HL-60 (cell line): Measurements from ENCODE around the gene SNX9.

Experiments used
- DNase-seq, 2 experiments: peaks; one replicate each; pipeline ENCODE4 v3.0.0-alpha.2; 2010 to 2020; ENCODE audit warnings: low read depth in 1 of 2, low spot score in 1 of 2
- H3K27ac ChIP-seq: fragments of 250-450 bp; sonication (Bioruptor Pico); replicated peaks from 2 replicates; pipeline ENCODE4 v1.5.1; 2020; ENCODE audit warnings: mild to moderate bottlenecking, moderate library complexity
- H3K27me3 ChIP-seq: fragments of 250-450 bp; sonication (Bioruptor Pico); 2 replicates; pipeline ENCODE4 v1.5.1; 2021; ENCODE audit warnings: mild to moderate bottlenecking, moderate library complexity; ENCODE audit not compliant: insufficient read depth, poor library complexity, severe bottlenecking
- H3K4me3 ChIP-seq: replicated peaks from 2 replicates; pipeline ENCODE4 v1.5.1; 2011; ENCODE audit warnings: mild to moderate bottlenecking, control low read depth, low read length; ENCODE audit not compliant: insufficient read depth
- CTCF ChIP-seq: IDR thresholded peaks from one replicate; pipeline ENCODE4 v1.5.1; 2011; ENCODE audit warnings: low read length, control low read depth, inconsistent platforms; ENCODE audit not compliant: insufficient read depth
- GABPA ChIP-seq: IDR thresholded peaks from 2 replicates; pipeline ENCODE4 v1.6.1; 2012; ENCODE audit warnings: low read depth
- POLR2AphosphoS5 ChIP-seq: IDR thresholded peaks from 2 replicates; pipeline ENCODE4 v1.6.1; 2012; ENCODE audit warnings: low read depth
- SPI1 ChIP-seq: IDR thresholded peaks from 2 replicates; pipeline ENCODE4 v1.6.1; 2012; ENCODE audit warnings: low read depth, mild to moderate bottlenecking, borderline replicate concordance
- TF ChIP-seq, protein P1 (sequence below): IDR thresholded peaks from 2 replicates; pipeline ENCODE4 v1.6.1; 2012; ENCODE audit warnings: low read depth; ENCODE audit not compliant: insufficient replicate concordance

The SNX9 gene

DNA sequence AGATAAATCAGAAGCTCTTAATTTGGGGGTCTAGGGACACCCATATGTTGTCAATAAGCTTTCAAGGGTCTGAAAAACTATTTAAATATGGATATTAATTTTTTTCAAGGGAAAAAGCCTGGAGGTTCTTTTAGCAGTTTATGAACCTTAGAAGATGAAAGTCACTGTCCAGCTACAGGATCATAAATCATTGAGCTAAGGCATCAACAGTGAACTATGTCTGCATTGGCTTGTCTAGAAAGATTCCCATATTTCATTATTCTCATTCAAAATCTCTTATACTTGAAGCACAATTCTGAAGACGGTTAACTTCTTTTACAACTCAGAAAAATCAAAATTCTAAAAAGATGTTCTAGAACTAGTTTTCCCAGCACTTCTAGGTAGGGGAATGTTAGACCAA is 34.9 kb upstream of the SNX9 start:
- Histone ChIP-seq H3K4me3 (no peak overlapping the region), H3K27me3 (no peaks in the 10 kb centered on the region), H3K27ac (no peak overlapping the region)
- DNase-seq, result no peak
- TF ChIP-seq SPI1 (no peak), GABPA (no peak), POLR2AphosphoS5 (no peak), CTCF (no peak)
- TF ChIP-seq, protein P1, sequence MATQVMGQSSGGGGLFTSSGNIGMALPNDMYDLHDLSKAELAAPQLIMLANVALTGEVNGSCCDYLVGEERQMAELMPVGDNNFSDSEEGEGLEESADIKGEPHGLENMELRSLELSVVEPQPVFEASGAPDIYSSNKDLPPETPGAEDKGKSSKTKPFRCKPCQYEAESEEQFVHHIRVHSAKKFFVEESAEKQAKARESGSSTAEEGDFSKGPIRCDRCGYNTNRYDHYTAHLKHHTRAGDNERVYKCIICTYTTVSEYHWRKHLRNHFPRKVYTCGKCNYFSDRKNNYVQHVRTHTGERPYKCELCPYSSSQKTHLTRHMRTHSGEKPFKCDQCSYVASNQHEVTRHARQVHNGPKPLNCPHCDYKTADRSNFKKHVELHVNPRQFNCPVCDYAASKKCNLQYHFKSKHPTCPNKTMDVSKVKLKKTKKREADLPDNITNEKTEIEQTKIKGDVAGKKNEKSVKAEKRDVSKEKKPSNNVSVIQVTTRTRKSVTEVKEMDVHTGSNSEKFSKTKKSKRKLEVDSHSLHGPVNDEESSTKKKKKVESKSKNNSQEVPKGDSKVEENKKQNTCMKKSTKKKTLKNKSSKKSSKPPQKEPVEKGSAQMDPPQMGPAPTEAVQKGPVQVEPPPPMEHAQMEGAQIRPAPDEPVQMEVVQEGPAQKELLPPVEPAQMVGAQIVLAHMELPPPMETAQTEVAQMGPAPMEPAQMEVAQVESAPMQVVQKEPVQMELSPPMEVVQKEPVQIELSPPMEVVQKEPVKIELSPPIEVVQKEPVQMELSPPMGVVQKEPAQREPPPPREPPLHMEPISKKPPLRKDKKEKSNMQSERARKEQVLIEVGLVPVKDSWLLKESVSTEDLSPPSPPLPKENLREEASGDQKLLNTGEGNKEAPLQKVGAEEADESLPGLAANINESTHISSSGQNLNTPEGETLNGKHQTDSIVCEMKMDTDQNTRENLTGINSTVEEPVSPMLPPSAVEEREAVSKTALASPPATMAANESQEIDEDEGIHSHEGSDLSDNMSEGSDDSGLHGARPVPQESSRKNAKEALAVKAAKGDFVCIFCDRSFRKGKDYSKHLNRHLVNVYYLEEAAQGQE, result no peak

- DNase-seq, result no peak
- TF ChIP-seq CTCF, result no peak
- no peak for TF ChIP-seq GABPA
- TF ChIP-seq, protein P1, result no peak
- no peaks in the 10 kb centered on the region for H3K27me3 ChIP-seq
- H3K4me3 ChIP-seq, result no peak overlapping the region
- H3K27ac ChIP-seq, result no peak overlapping the region
Observed at GRCh38 chr6:157789297-157789696, 33.7 kb upstream of the SNX9 start.

GRCh38 chr6:157789861-157790260 is 33.2 kb upstream of the SNX9 start:
- no peak for TF ChIP-seq CTCF
- TF ChIP-seq, protein P1, result no peak
- TF ChIP-seq GABPA, result no peak
- no peak for TF ChIP-seq POLR2AphosphoS5
- no peak for TF ChIP-seq SPI1
- no peak overlapping the region for H3K4me3 ChIP-seq
- DNase-seq, result no peak
- no peaks in the 10 kb centered on the region for H3K27me3 ChIP-seq
- H3K27ac ChIP-seq, result no peak overlapping the region
